ENCODE measurements around the gene C20orf144. TPM values are rescaled to one million over a fixed set of nuclear protein-coding genes. Genes with fewer than 3 reads are reported as not detected.

The C20orf144 gene
- total RNA-seq, 1 donor from 2014 or later, result not detected

GRCh38 chr20:33701629-33702450, 39.7 kb downstream of the C20orf144 start:
- DNase-seq (ENCODE audit: low spot score in 2 of 2), result no peak
- Histone ChIP-seq H3K4me1 (peaks cover 0 to 2% of the 10 kb centered on the region in 2 donors), H3K36me3 (peaks cover 0 to 9% of the 10 kb centered on the region in 2 donors), H3K27me3 (no peaks in the 10 kb centered on the region), H3K4me3 (no peak overlapping the region), H3K9me3 (no peaks in the 10 kb centered on the region), H3K27ac (no peak overlapping the region)
- no peak for TF ChIP-seq CTCF (IDR thresholded peaks at IDR 0.05)
- intact Hi-C loops (cut with DNase I), result no loop called here

- no peak for DNase-seq (ENCODE audit: low spot score in 2 of 2)
- Histone ChIP-seq H3K9me3 (no peaks in the 10 kb centered on the region), H3K27ac (no peak overlapping the region), H3K4me3 (no peak overlapping the region), H3K27me3 (no peaks in the 10 kb centered on the region), H3K36me3 (peaks cover 6 to 16% of the 10 kb centered on the region in 2 donors), H3K4me1 (no peaks in the 10 kb centered on the region)
- intact Hi-C loops (cut with DNase I), result no loop called here
- TF ChIP-seq CTCF (IDR thresholded peaks at IDR 0.05), result no peak
These were observed 40.7 kb downstream of the C20orf144 start for GRCh38 chr20:33702861-33703260.

- no peaks in the 10 kb centered on the region for H3K4me1 ChIP-seq
- intact Hi-C loops (cut with DNase I), result no loop called here
- peaks cover 6 to 16% of the 10 kb centered on the region in 2 donors for H3K36me3 ChIP-seq
- no peak for TF ChIP-seq CTCF (IDR thresholded peaks at IDR 0.05)
- H3K9me3 ChIP-seq, result no peaks in the 10 kb centered on the region
- DNase-seq (ENCODE audit: low spot score in 2 of 2), result no peak
- no peak overlapping the region for H3K27ac ChIP-seq
- H3K4me3 ChIP-seq, result no peak overlapping the region
- H3K27me3 ChIP-seq, result no peaks in the 10 kb centered on the region
These were observed 41.5 kb downstream of the C20orf144 start for GRCh38 chr20:33703498-33704137.

GRCh38 chr20:33704197-33704924, 42.2 kb downstream of the C20orf144 start:
- TF ChIP-seq CTCF (IDR thresholded peaks at IDR 0.05), result no peak
- H3K27me3 ChIP-seq, result no peaks in the 10 kb centered on the region
- H3K36me3 ChIP-seq, result peaks cover 6 to 16% of the 10 kb centered on the region in 2 donors
- no peak overlapping the region for H3K27ac ChIP-seq
- no peaks in the 10 kb centered on the region for H3K9me3 ChIP-seq
- intact Hi-C loops (cut with DNase I), result no loop called here
- DNase-seq (ENCODE audit: low spot score in 2 of 2), result no peak
- no peaks in the 10 kb centered on the region for H3K4me1 ChIP-seq
- no peak overlapping the region for H3K4me3 ChIP-seq

- H3K36me3 ChIP-seq, result peaks cover 15 to 35% of the 10 kb centered on the region in 2 donors
- no peak for DNase-seq (ENCODE audit: low spot score in 2 of 2)
These were observed 45.5 kb downstream of the C20orf144 start for GRCh38 chr20:33707668-33708067.

More at GRCh38 chr20:33707668-33708067, 45.5 kb downstream of the C20orf144 start:
- Histone ChIP-seq H3K4me1 (no peaks in the 10 kb centered on the region), H3K4me3 (no peak overlapping the region), H3K27me3 (no peaks in the 10 kb centered on the region), H3K27ac (no peak overlapping the region), H3K9me3 (no peaks in the 10 kb centered on the region)
- TF ChIP-seq CTCF (IDR thresholded peaks at IDR 0.05), result no peak
- intact Hi-C loops (cut with DNase I), result no loop called here
